OCI-LY1 (cell line): Measurements from ENCODE around the gene GOLGA3.

Source experiments
- EZH2 ChIP-seq: fragments of 200-600 bp; sonication (generic), shearing (Covaris generic); IDR thresholded peaks from 2 replicates; pipeline ENCODE4 v1.8.0; 2017; ENCODE audit warnings: borderline replicate concordance, mixed run types, mild to moderate bottlenecking, antibody characterized with exemption, low read length, moderate library complexity, mixed read lengths
- TF ChIP-seq, protein P1 (sequence below): fragments of 200-600 bp; sonication (generic), shearing (Covaris generic); IDR thresholded peaks from 2 replicates; pipeline ENCODE4 v1.5.1; 2017; ENCODE audit warnings: mild to moderate bottlenecking, antibody characterized with exemption, low read length, moderate library complexity, mixed read lengths

DNA sequence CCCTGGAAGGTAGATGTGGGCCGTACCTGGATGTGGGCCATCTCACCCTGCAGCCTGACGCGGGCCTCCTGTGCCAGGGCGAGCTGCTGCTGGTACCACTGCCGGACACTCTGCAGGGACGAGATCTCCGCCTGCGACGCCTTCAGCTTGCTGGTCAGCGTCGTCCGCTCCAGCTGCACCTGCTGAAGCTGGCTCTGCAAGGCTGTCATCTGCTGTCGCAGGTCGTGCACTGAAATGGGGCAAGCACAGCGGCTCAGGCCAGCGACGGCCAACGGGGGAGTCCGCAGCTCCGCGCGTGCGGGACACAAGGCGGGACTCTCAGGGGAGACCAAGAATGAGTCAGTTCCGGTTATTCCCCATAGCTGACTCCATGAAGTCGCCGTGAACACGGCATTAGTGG lies 26.9 kb downstream of the GOLGA3 start:
- TF ChIP-seq, protein P1, sequence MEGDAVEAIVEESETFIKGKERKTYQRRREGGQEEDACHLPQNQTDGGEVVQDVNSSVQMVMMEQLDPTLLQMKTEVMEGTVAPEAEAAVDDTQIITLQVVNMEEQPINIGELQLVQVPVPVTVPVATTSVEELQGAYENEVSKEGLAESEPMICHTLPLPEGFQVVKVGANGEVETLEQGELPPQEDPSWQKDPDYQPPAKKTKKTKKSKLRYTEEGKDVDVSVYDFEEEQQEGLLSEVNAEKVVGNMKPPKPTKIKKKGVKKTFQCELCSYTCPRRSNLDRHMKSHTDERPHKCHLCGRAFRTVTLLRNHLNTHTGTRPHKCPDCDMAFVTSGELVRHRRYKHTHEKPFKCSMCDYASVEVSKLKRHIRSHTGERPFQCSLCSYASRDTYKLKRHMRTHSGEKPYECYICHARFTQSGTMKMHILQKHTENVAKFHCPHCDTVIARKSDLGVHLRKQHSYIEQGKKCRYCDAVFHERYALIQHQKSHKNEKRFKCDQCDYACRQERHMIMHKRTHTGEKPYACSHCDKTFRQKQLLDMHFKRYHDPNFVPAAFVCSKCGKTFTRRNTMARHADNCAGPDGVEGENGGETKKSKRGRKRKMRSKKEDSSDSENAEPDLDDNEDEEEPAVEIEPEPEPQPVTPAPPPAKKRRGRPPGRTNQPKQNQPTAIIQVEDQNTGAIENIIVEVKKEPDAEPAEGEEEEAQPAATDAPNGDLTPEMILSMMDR: no peak
- TF ChIP-seq EZH2: no peak
